Mucosa of stomach (tissue), 1 donor: Measurements from ENCODE around the gene SEL1L2.
"Not testable (repeated sequence)": the region's sequence is repeated elsewhere in the genome, so short reads cannot be mapped to it uniquely, and the experiment has no call there.

Source experiments
- H3K27me3 ChIP-seq: one replicate; pipeline ENCODE4 v1.7.0; 2013; ENCODE audit warnings: mild to moderate bottlenecking, low read length; ENCODE audit not compliant: control insufficient read depth, insufficient read depth
- H3K36me3 ChIP-seq: one replicate; pipeline ENCODE4 v1.7.0; 2013; ENCODE audit warnings: low read length; ENCODE audit not compliant: control insufficient read depth, insufficient read depth
- H3K4me1 ChIP-seq: one replicate; pipeline ENCODE4 v1.7.0; 2013; ENCODE audit warnings: mild to moderate bottlenecking, low read length; ENCODE audit not compliant: control insufficient read depth, insufficient read depth
- H3K4me3 ChIP-seq: one replicate; pipeline ENCODE4 v1.7.0; 2013; ENCODE audit warnings: low read length
- H3K9ac ChIP-seq: one replicate; pipeline ENCODE4 v1.7.0; 2013; ENCODE audit warnings: mild to moderate bottlenecking, low read length, moderate library complexity
- H3K9me3 ChIP-seq: one replicate; pipeline ENCODE4 v1.7.0; 2013; ENCODE audit warnings: mild to moderate bottlenecking, low read length, moderate library complexity; ENCODE audit not compliant: control insufficient read depth
- donor health status: Pancreatic carcinoma.

The SEL1L2 gene, protein sequence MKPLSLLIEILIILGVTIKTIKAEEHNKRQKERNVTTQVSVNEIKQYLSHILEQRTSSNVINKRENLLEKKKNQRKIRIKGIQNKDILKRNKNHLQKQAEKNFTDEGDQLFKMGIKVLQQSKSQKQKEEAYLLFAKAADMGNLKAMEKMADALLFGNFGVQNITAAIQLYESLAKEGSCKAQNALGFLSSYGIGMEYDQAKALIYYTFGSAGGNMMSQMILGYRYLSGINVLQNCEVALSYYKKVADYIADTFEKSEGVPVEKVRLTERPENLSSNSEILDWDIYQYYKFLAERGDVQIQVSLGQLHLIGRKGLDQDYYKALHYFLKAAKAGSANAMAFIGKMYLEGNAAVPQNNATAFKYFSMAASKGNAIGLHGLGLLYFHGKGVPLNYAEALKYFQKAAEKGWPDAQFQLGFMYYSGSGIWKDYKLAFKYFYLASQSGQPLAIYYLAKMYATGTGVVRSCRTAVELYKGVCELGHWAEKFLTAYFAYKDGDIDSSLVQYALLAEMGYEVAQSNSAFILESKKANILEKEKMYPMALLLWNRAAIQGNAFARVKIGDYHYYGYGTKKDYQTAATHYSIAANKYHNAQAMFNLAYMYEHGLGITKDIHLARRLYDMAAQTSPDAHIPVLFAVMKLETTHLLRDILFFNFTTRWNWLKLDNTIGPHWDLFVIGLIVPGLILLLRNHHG

GRCh38 chr20:13990465-13990864 lies at the start of gene SEL1L2:
TSS of gene SEL1L2 (minus strand) at chr20:13990614. CDS start at chr20:13990534, 80 bp downstream.
- Histone ChIP-seq H3K9ac (no peak within 1 kb of the TSS), H3K4me1 (no peaks in the 10 kb centered on the region), H3K27me3 (no peaks in the 10 kb centered on the region), H3K4me3 (no peak within 1 kb of the TSS), H3K36me3 (no peaks in the 10 kb centered on the region), H3K9me3 (no peaks in the 10 kb centered on the region)

DNA sequence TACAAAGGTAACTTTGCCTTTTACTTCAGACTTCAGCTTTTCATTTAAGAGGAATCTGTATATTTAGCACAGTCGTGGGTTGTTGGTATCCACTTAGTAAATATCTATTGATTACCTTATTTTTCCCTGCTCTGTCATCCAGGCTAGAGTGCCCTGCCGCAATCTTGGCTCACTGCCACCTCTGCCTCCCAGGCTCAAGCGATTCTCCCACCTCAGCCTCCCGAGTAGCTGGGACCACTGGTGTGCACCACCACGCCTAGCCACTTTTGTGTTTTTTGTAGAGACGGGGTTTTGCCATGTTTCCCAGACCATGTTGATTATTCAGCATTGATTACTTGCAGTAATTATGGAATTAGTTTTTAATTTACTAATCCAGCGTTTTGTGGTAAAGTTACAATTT lies 46.2 kb upstream of the SEL1L2 start:
- Histone ChIP-seq H3K4me1 (no peaks in the 10 kb centered on the region), H3K9me3 (no peaks in the 10 kb centered on the region), H3K36me3 (no peaks in the 10 kb centered on the region), H3K4me3 (no peak overlapping the region), H3K9ac (no peak overlapping the region), H3K27me3 (no peaks in the 10 kb centered on the region)

DNA sequence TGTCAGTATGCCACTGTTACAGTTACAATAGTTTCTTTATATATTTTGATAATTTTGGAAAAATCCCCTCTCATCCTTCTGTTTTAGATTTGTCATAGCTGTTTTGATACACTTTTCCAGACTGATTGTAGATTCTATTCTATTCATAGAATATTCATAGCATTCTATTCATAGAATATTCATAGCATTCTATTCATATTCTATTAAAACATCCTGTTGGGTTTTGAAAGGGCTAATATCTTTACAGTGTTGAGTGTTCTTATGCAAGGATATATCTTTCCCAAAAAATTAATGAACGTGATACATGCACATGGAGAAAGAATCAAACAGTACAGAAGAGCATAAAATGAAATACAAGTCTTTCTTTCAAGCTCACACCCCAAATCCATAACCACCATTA lies 42.9 kb upstream of the SEL1L2 start:
- H3K9ac ChIP-seq, result no peak overlapping the region
- H3K4me1 ChIP-seq, result no peaks in the 10 kb centered on the region

GRCh38 chr20:14030991-14031390 lies 40.6 kb upstream of the SEL1L2 start:
- Histone ChIP-seq H3K9ac (no peak overlapping the region), H3K4me1 (no peaks in the 10 kb centered on the region), H3K36me3 (no peaks in the 10 kb centered on the region), H3K4me3 (no peak overlapping the region), H3K27me3 (no peaks in the 10 kb centered on the region), H3K9me3 (no peaks in the 10 kb centered on the region)

More for the DNA sequence above, 42.9 kb upstream of the SEL1L2 start:
- Histone ChIP-seq H3K4me3 (no peak overlapping the region), H3K9me3 (no peaks in the 10 kb centered on the region), H3K36me3 (no peaks in the 10 kb centered on the region), H3K27me3 (no peaks in the 10 kb centered on the region)

- no peaks in the 10 kb centered on the region for H3K9me3 ChIP-seq
- H3K27me3 ChIP-seq, result no peaks in the 10 kb centered on the region
- no peaks in the 10 kb centered on the region for H3K36me3 ChIP-seq
- no peaks in the 10 kb centered on the region for H3K4me1 ChIP-seq
- no peak overlapping the region for H3K4me3 ChIP-seq
- H3K9ac ChIP-seq, result no peak overlapping the region
Measured at GRCh38 chr20:14012671-14013070, 22.3 kb upstream of the SEL1L2 start.

DNA sequence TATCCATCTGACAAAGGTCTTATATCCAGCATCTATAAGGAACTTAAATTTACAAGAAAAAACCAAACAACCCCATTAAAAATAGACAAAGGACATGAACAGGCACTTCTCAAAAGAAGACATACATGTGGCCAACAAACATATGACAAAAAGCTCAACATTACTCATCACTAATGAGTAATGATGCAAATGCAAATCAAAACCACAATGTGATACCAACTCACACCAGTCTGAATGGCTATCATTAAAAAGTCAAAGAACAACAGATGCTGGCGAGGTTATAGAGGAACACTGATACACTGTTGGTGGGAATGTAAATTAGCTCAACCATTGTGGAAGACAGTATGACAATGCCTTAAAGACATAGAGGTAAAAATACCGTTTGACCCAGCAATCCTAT lies 18.8 kb upstream of the SEL1L2 start:
- no peak overlapping the region for H3K9ac ChIP-seq
- no peaks in the 10 kb centered on the region for H3K27me3 ChIP-seq
- no peaks in the 10 kb centered on the region for H3K4me1 ChIP-seq
- H3K9me3 ChIP-seq, result no peaks in the 10 kb centered on the region
- no peak overlapping the region for H3K4me3 ChIP-seq
- no peaks in the 10 kb centered on the region for H3K36me3 ChIP-seq

DNA sequence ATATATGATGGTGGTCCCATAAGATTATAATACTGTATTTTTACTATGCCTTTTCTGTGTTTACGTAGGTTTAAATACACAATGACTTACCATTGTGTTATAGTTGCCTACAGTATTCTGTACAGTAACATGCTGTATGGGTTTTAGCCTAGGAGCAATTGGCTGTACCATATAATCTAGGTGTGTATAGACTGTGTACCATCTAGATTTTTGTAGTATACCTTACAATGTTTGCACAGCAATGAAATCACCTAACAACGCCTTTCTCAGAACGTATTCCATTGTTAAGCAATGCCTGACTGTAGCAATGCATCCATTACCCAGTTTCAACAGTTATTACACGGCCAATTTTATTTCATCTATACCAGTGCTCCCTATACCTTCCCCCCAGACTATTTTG lies 15.6 kb upstream of the SEL1L2 start:
- Histone ChIP-seq H3K9me3 (no peaks in the 10 kb centered on the region), H3K27me3 (no peaks in the 10 kb centered on the region), H3K36me3 (no peaks in the 10 kb centered on the region), H3K9ac (no peak overlapping the region), H3K4me3 (no peak overlapping the region), H3K4me1 (peaks cover under 1% of the 10 kb centered on the region)

DNA sequence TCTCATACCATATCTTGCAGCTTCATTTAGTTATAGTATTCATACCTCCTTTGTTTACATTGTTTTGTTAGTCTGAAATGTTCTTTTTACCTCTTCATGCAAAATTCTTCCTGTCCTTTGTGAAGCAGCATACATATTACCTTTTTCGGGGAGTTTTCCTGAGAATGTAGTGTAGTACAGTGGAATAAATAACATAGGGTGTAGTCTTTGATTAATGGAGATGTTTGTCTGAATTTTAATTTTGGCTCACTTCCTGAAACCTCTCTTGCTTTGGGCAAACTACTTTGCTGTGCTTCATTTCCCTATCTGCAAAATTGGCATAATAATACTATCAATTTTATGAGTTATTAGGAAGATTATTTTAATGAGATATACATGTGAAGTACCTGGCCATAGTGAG lies 10.5 kb upstream of the SEL1L2 start:
- no peaks in the 10 kb centered on the region for H3K27me3 ChIP-seq

GRCh38 chr20:13996265-13996664 lies 5.9 kb upstream of the SEL1L2 start:
- H3K9ac ChIP-seq, result peak overlapping the region; percentile 42
- H3K9me3 ChIP-seq, result no peaks in the 10 kb centered on the region
- H3K4me1 ChIP-seq, result peaks cover 6% of the 10 kb centered on the region
- no peaks in the 10 kb centered on the region for H3K27me3 ChIP-seq
- H3K4me3 ChIP-seq, result peak overlapping the region; percentile 52
- no peaks in the 10 kb centered on the region for H3K36me3 ChIP-seq

More for the DNA sequence above, 10.5 kb upstream of the SEL1L2 start:
- no peaks in the 10 kb centered on the region for H3K9me3 ChIP-seq
- H3K4me3 ChIP-seq, result no peak overlapping the region
- H3K9ac ChIP-seq, result no peak overlapping the region
- H3K36me3 ChIP-seq, result no peaks in the 10 kb centered on the region
- peaks cover 6% of the 10 kb centered on the region for H3K4me1 ChIP-seq

GRCh38 chr20:13995841-13996240 lies 5.4 kb upstream of the SEL1L2 start:
- peak overlapping the region; percentile 42 for H3K9ac ChIP-seq

GRCh38 chr20:13995086-13995665 lies 4.8 kb upstream of the SEL1L2 start, which contains the start of gene MACROD2:
TSS of gene MACROD2 (plus strand) at chr20:13995516.
- H3K36me3 ChIP-seq, result no peaks in the 10 kb centered on the region
- H3K4me3 ChIP-seq, result peak within 1 kb of the TSS; percentile 52
- peak within 1 kb of the TSS; percentile 46 for H3K9ac ChIP-seq
- H3K4me1 ChIP-seq, result no peaks in the 10 kb centered on the region
- H3K27me3 ChIP-seq, result no peaks in the 10 kb centered on the region
- H3K9me3 ChIP-seq, result no peaks in the 10 kb centered on the region

More at GRCh38 chr20:13995841-13996240, 5.4 kb upstream of the SEL1L2 start:
- Histone ChIP-seq H3K4me3 (peak overlapping the region; percentile 52), H3K9me3 (no peaks in the 10 kb centered on the region), H3K36me3 (no peaks in the 10 kb centered on the region), H3K27me3 (no peaks in the 10 kb centered on the region), H3K4me1 (peaks cover 4% of the 10 kb centered on the region)

GRCh38 chr20:13991955-13992354 lies 1.5 kb upstream of the SEL1L2 start:
- not testable (repeated sequence) for H3K27me3 ChIP-seq, H3K4me1 ChIP-seq, H3K9me3 ChIP-seq, H3K4me3 ChIP-seq, H3K36me3 ChIP-seq, H3K9ac ChIP-seq
